ENCODE measurements around the gene APOA5. TPM values are rescaled to one million over a fixed set of nuclear protein-coding genes. Genes with fewer than 3 reads are reported as not detected.

APOA5 gene
- total RNA-seq, 1 experiment from 2014 or later = not detected

DNA sequence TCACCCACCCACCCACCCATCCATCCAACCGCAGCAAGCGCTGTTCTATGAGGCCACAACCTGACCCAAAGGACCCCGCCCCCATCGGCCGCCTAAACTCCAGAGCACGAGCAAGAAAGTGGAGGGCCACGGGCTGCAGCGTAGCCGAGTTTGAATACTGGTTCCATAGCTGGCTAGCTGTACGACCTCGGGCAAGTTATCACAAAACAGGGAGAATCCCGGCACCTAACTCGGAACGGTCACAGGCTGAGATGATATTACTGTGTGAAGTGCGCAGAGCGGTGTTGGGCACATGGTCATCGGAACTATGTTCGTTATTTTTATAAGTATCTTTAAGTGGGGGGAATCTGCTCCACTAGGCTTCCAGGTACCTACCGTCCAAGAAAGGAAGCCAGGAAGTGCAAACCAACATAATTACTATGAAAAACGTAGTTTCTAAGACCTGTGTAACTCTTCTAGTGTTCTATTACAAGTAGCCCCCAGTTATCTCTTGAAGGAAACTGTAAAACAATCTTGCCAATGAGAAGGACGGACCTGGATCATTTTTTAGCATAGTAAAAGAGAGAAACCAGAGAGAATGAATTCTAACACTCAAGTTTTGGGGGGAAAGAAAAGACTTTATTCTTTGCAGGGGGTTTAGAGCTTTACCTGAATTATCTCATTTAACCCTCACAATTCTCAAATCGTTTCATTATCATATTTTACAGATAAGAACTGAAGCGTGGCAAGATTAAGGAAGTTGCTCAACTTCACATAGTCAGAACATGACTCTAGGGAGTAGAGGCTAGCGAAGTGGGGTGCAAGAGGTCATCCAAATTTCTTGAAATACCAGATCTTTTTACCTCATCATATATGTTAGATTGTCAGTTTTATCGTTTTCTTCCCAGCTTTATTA lies 18.2 kb downstream of the APOA5 start:
- ATAC-seq = peak; percentile 59
- Histone ChIP-seq H3K27me3 (ENCODE audit: low read length) (no peaks in the 10 kb centered on the region), H2AFZ (ENCODE audit: low read length) (peak overlapping the region; percentile 73), H3K4me1 (ENCODE audit: insufficient read depth, low read length) (peaks cover 23% of the 10 kb centered on the region), H3K4me3 (ENCODE audit: low read length) (peak overlapping the region; percentile 98), H3K27ac (ENCODE audit: low read length) (peak overlapping the region; percentile 39), H4K20me1 (ENCODE audit: low read length) (no peaks in the 10 kb centered on the region), H3K36me3 (ENCODE audit: low read depth, low read length) (peaks cover 32% of the 10 kb centered on the region), H3K9ac (ENCODE audit: low read length) (peak overlapping the region; percentile 51), H3K79me2 (ENCODE audit: low read length) (peaks cover 22% of the 10 kb centered on the region), H3F3A (ENCODE audit: low read length, unreplicated experiment) (peaks cover 6% of the 10 kb centered on the region), H3K9me2 (replicated peaks; ENCODE audit: low read length) (no peaks in the 10 kb centered on the region), H3K4me2 (ENCODE audit: low read length) (peak overlapping the region; percentile 93), H3K9me3 (ENCODE audit: low read length) (no peaks in the 10 kb centered on the region)
- intact Hi-C loops (cut with micrococcal nuclease) = loop anchor here (1.0 to 5.0 kb wide), 4 partner anchors 15 to 334 kb away; partner anchors contain the start of genes APOA1 and ZPR1
- POLR2A ChIA-PET (ENCODE audit: unreplicated experiment) = interaction anchor here (0.6 to 0.7 kb wide), 2 partner anchors 189 to 822 kb away, joined by 3 to 8 read pairs; no protein-coding TSS in a partner anchor
- TSS peak; percentile 89 for BruUV-seq (replicated peaks)
- TF ChIP-seq, protein P1, sequence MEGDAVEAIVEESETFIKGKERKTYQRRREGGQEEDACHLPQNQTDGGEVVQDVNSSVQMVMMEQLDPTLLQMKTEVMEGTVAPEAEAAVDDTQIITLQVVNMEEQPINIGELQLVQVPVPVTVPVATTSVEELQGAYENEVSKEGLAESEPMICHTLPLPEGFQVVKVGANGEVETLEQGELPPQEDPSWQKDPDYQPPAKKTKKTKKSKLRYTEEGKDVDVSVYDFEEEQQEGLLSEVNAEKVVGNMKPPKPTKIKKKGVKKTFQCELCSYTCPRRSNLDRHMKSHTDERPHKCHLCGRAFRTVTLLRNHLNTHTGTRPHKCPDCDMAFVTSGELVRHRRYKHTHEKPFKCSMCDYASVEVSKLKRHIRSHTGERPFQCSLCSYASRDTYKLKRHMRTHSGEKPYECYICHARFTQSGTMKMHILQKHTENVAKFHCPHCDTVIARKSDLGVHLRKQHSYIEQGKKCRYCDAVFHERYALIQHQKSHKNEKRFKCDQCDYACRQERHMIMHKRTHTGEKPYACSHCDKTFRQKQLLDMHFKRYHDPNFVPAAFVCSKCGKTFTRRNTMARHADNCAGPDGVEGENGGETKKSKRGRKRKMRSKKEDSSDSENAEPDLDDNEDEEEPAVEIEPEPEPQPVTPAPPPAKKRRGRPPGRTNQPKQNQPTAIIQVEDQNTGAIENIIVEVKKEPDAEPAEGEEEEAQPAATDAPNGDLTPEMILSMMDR (conservative IDR thresholded peaks at IDR 0.05; ENCODE audit: low read depth, low read length) = no peak
- TF ChIP-seq EZH2 (IDR thresholded peaks at IDR 0.05; ENCODE audit: low read length, unreplicated experiment) = no peak
- TF ChIP-seq EZH2phosphoT487 (IDR thresholded peaks at IDR 0.05; ENCODE audit: borderline replicate concordance, low read length) = no peak
- no peak for DNase-seq
- CTCF ChIA-PET = interaction anchor here (1.1 kb wide), 1 partner anchor 62 kb away, joined by 3 read pairs; no protein-coding TSS in a partner anchor

DNA sequence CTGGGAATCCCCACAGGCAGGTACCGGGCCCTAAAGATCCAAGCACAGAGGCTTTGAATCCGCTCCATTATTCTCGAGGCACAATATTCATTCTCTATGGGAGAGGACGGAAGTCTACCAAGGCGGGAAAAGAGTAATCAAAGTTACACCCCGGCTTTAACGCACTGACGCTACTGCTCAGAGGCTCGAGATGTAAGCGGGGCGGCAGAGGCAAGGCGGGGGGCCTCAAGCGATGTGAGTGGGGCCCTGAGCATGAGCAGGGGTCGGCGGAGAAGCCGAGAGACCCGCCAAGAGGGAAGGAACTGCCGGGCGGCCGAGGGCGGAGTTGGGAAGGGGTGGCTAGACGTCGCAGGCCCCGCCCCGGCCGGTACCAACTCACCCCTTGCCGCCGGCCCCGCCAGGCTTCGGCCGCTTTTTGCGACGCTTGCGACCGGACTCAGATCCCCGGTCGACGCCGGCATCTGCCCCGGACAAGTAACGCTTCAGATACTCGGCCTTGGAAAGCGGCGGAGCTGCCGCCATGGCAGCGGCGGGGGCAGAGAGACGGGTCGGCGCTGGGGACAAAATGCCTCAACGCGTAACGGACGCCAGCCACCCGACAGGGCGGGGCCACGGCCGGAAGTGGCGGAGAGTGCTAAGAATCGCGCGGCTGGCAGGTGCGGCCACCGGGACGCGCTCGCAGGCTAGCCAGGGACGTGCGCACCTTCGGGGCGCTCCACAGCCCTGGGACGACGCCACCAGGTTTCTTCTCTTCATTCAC lies 19.1 kb downstream of the APOA5 start, which contains the start of gene BUD13:
BUD13 (minus strand) TSS at position 545 of the 760 bp plus-strand sequence; CDS start at position 522, 23 bp downstream.
- POLR2A ChIA-PET (ENCODE audit: unreplicated experiment) = interaction anchor here (0.6 kb wide), 1 partner anchor 823 kb away, joined by 3 read pairs; no protein-coding TSS in a partner anchor

More for the DNA sequence above, 19.1 kb downstream of the APOA5 start, which contains the start of gene BUD13:
- intact Hi-C loops (cut with micrococcal nuclease) = loop anchor here (1.0 to 5.0 kb wide), 4 partner anchors 16 to 335 kb away; partner anchors contain the start of genes APOA1 and ZPR1
- Histone ChIP-seq H3K79me2 (ENCODE audit: low read length) (peaks cover 22% of the 10 kb centered on the region), H3K27me3 (ENCODE audit: low read length) (no peaks in the 10 kb centered on the region), H3F3A (ENCODE audit: low read length, unreplicated experiment) (peaks cover 6% of the 10 kb centered on the region), H4K20me1 (ENCODE audit: low read length) (no peaks in the 10 kb centered on the region), H3K4me2 (ENCODE audit: low read length) (peak within 1 kb of the TSS; percentile 94), H3K9me2 (replicated peaks; ENCODE audit: low read length) (no peaks in the 10 kb centered on the region), H2AFZ (ENCODE audit: low read length) (peak within 1 kb of the TSS; percentile 98), H3K4me3 (ENCODE audit: low read length) (peak within 1 kb of the TSS; percentile 98), H3K9ac (ENCODE audit: low read length) (peak within 1 kb of the TSS; percentile 97), H3K36me3 (ENCODE audit: low read depth, low read length) (peaks cover 24% of the 10 kb centered on the region), H3K27ac (ENCODE audit: low read length) (peak within 1 kb of the TSS; percentile 75), H3K4me1 (ENCODE audit: insufficient read depth, low read length) (peaks cover 23% of the 10 kb centered on the region), H3K9me3 (ENCODE audit: low read length) (no peaks in the 10 kb centered on the region)
- BruUV-seq (replicated peaks) = no TSS peak
- ATAC-seq = peak; percentile 86
- TF ChIP-seq EZH2 (IDR thresholded peaks at IDR 0.05; ENCODE audit: low read length, unreplicated experiment) (no peak), EZH2phosphoT487 (IDR thresholded peaks at IDR 0.05; ENCODE audit: borderline replicate concordance, low read length) (no peak)
- TF ChIP-seq, protein P1 (conservative IDR thresholded peaks at IDR 0.05; ENCODE audit: low read depth, low read length) = no peak
- CTCF ChIA-PET = interaction anchor here (1.1 kb wide), 1 partner anchor 63 kb away, joined by 3 read pairs; no protein-coding TSS in a partner anchor
- DNase-seq = peak; percentile 94

Measured in PC-3 (cell line).